OCI-LY3 (cell line): ENCODE results near the gene CD19.

Experiments used
- CTCF ChIP-seq: fragments of 200-600, 300-600 bp; sonication (generic); IDR thresholded peaks from 2 replicates; pipeline ENCODE4 v1.5.1; 2014; ENCODE audit warnings: antibody characterized with exemption, low read length, low read depth
- EZH2phosphoT487 ChIP-seq: fragments of 200-600 bp; shearing (Covaris generic); IDR thresholded peaks from 2 replicates; pipeline ENCODE4 v1.6.1; 2018; ENCODE audit warnings: antibody characterized with exemption, mixed run types, low read depth

- no peak for TF ChIP-seq CTCF
- no peak for TF ChIP-seq EZH2phosphoT487
These were observed 51.2 kb downstream of the CD19 start for GRCh38 chr16:28982949-28983348.
